DMS153 treated with DMSO at 0.1 percent for 48 hours (cell line): ENCODE measurements around the gene LGALSL.
A peak's percentile ranks its signal among the peaks of the same experiment; 100 is the strongest.

Source experiments
- DNase-seq: peaks from one replicate; lab custom pipeline; 2025; ENCODE audit not compliant: unreplicated experiment; lab: John Stamatoyannopoulos, UW

The LGALSL gene

DNA sequence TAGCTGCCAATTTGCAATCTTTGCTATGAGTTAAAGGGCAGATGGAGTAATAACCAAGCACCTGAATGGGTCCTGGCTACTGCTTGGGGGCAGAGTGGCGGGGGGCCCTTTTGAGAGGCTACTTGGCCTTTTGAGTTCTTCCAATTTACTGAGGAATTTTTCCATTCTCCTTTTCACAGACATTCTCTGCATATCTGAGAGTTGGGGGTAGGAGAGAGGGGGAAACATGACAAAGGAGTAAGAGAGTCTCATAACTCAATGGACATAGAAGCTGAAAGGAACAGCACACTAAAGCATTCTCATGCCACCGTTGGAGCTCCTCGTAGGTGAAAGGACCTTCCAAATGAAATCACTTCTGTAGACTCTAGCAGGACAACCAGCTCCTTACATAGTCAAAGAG, 16.1 kb downstream of the LGALSL start:
- DNase-seq = no peak

DNA sequence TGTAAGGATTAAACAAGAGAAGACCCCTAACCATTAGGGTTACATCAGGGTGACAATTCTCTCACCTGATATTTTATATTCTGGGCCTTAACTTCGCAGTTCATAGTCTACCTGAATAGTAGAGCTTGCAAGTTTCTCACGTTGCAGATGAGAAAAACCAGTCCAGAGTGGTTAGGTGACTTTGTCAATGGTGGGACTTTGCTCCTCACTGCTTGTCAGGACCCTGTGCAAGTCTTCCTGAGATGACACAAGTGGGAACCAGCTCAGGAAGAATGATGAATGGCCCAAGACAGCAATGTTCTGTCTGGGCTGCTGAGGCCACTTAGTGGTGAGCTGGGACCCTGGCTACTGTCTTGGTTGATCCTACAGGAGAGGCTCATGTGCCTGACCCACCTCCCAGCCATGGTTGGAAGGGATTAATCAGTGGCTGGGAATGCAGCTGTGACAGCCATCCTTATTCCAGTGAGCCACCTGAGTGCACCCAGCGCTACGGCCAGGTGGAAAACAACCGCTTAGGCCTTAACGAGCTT, 16.9 kb downstream of the LGALSL start:
- no peak for DNase-seq

DNA sequence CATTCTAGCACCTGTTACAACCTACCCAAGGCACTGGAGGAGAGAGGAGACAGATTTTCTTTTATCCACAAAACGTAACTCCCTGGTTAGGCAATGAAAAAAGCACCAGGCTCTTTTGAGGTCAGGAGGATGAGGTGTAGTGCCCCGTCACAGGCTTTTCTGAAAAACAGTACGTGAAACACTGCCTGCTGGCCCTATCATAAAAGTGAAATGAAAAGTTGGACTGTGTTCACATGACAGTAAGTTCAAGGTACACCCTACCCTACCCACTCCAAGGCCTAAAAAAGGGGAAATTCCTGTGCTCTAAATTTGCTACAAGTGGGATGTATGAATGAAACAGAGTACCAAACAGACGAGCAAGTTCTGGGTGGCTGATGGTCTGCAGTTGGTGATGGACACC, 17.6 kb downstream of the LGALSL start:
- no peak for DNase-seq

DNA sequence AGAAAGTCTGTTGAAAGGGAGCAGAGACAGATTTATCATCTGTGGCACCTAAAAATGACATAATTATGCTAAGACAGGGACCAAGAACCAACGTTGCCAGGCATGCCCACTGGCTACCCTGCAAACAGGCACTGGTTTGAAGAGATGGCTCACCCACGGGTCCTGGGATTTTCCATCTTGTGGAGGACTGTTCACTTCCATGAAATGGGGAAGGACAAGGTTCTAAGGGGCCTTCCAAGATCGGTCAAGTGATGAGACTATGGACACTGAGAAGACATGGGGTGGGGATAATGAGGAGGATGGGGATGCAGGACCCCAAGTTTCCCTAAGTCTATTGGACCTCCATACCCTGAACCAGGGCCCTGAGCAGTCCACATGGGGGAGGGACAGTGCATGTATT, 18.9 kb downstream of the LGALSL start:
- no peak for DNase-seq

DNA sequence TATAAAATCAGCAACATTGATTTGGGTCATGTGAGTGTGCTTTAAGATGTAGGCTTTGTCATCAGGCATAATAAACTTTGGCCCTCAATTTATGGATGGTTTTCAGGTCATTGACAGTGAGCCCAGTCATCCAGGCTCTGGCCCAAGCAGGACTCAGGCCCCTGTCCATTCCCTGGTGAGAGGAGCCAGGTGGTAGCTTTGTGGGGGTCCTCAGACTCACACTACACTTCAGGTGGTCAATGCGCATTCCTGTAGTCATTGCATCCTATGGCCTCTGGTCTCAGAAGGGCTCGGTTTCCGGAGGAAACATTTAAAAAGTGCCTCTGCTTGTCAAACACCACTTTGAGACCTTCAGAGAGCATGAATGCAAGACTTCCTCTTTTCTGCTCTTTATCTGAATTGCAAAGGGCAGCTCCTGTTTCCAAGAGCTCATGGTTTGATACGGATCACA, 20.2 kb downstream of the LGALSL start:
- DNase-seq = no peak

DNA sequence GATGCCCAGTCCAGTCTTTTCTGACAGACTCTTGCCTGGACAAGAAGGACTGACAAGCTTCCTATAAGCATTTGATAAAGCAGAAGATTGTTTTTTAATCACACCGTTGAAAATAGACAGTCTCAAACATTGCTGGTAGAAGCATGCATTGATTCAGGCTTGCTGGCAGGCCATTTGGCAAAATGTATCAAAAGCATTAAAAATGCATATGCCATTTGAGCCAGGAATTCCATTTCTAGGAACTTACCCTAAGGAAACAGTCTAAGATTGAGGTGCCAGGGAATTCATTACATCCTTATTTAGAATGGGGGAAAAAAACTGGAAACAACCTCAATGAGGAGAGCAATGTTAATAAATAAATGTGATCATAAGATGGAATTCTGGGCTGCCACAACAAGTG, 20.7 kb downstream of the LGALSL start:
- DNase-seq = no peak

DNA sequence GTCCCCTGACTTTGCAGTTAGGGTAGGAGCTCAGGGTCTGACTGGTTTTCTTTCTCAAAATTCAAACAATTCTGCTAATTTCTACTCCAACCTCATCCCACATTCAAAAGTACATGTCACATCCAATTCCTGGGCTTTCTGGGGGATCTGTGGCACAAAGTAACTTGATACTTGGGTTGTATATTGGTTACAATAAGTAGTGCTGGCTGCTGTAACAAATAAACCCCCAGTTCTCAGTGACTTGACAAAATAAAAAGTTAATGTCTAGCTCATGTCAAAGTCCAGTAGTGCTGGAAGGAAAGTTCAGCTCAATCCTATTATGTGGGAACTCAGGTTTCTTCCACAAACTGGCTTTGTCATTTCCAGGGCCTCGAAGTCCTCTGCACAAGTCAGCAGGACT, 23.1 kb downstream of the LGALSL start:
- DNase-seq = no peak

DNA sequence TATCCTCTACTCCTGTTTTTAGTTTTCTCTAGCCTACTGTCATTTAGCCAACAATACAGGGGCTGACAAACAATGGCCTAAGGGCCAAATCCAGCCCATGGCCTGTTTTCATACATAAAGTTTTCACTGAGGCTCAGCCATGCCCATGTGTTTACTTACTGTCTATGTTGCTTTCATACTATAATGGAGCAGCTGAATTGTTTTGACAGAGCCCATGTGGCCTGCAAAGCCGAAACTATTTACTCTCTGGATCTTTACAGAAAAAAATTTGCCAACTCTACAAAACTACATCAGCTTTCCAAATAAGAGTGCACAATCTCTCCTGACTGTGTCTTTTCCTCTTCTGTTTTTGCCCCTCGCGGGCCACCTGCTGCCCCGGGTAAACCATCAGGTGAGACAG, 24.0 kb downstream of the LGALSL start:
- peak; percentile 10 for DNase-seq

DNA sequence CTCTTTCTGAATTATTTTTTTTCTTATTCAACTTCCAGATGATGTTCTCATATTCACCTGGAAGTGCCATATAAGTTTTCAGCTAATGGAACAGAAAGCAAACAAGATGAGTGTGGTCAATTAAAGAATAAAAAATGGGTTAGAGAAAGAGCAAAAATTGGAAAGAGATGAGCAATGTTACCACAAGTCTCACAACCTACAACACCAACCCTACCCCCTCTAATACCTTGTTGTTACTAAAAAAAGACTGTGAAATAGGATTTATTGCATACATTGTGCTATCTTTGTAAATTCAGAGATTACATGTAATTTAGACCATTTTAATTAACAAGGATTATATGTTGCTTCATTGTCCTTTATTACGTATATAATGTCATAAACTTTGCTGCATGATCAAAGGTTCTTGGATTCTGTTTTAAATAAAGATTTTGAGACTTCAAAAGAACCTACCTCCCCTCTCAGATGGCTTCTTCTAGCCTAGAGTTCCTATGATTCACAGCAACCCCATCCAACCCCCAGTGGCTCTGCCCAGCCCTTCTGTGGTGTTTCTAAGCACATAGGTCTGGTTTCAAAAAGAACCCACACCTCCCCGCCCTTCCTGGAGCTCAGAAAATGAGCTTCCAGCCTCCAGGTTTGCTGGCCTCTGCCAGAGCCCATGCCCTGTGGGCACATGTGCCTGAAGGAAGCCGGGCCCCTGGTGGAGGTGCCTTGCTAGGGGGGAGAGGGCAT, 24.7 kb downstream of the LGALSL start:
- no peak for DNase-seq

DNA sequence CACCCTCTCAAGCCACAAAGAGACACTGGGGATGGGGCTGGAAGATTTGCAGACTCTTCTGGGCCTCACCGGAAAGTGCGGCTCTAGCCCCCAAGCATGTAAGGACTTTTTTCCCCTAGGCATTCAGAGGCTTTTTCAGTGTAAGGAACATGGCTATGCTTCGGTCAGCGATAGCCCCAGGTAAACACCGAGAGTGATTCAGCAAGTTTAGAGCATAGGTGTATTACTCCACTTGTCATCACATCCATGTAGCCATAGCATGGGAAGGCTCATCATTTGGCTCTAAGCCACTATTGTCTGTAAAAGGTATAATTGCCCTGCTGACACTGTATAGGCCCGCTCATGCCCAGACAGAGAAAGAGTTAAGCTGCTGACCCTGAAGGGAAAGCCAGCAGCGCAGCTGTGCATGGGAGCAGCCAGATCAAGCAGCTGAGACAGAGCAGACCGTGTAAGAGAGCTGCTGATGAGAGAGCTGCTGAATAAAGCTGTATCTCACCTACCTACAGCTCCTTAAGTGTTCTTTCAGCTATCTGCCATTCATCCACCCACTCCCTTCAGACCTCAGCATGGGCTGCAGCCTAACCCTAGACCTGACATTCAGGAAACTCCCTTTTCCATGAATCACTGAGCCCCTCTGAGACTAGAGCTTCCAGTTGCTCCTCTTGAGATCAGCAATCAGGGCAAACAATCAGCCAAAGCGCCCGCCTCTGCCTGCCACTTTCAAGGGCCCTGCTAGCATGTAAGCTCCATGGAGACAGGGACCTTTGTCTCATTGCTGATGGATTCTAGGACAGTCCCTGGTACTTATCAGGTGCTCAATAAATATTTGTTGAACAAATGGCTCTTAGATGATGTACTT, 25.5 kb downstream of the LGALSL start:
- DNase-seq = no peak

DNA sequence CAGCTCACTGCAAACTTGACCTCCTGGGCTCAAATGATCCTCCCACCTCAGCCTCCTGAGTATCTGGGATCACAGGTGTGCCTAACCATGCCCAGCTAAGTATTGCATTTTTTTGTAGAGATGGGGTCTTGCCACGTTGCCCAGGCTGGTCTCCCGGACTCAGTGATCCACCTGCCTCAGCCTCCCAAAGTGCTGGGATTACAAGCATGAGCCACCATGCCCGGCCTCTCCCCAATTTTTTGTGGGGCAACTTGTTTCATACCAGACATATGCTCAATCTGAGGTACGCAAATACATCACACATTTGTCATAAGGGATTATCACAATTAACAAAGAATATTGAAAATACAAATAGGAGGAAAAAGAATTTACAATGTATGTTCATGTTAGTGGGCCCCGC, 27.7 kb downstream of the LGALSL start:
- DNase-seq = no peak

DNA sequence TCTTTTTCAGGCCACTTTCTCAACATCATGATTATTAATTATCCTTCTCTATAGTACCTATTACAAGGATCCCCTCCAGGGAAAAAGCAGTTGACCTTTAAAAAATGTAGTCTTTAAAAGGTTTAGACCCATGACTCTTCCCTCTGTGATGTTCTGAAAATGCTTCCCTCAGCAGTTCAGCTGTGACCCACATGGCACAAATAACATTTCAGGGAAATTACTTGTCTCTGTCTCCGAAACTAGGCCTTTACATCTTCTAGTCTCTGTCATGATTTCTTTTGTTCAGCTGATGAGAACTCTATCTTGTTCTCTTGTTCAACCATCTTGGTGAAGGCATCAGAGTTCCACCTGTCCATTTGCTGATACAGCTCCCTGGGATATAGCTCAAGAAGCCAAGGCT, 28.3 kb downstream of the LGALSL start:
- DNase-seq = no peak

DNA sequence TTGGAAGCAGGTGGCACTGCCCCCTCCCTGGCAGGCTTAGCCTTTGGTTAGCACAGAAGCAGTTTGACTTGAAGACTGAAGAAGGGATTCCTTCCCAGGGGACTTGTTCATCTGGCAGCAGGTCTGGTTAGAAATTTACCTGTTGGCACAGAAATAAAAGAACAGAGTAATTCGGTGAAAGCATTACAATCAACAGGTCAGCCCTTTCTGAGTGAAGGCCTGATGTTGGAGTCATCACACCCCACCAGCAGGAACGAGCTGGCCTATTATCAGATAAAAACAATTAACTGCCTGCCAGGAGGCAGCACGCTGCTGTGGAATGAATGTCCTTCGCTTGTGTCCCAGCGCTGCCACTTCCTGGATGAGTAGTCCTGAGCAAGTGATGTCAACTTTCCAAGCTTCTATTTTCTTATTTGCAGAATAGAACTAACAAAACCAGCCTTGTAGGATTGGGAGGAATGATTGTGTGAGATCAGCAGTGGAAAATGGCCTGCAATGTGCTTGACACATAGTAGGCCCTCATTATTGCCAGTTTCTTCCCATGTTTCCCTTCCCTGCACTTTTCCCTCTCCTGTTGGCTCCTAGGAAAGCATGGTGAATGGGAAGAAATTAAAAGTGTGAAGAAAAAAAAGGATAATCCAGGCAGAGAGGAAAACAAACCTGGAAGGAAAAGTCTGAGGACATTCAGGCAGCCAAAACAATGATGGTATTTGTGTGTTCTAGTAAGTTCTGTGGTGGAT, 29.0 kb downstream of the LGALSL start:
- peak; percentile 9 for DNase-seq

DNA sequence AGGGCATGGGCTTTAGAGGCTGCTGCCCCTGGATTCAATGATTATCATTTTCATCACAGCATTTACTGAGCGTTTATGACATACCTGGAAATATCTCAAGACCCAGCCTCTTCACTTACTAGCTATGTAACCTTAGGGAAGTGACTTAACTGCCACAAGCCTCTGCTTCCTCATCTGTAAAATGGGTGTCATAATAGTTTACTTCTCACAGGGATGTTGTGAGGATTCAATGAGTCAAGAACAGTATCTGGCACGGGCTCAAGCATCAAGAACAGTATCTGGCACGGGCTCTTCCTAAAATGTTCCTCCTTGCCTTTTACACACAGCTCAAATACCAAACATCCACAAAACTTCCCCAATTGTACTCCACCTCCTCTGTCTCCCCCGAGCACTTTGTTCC, 31.4 kb downstream of the LGALSL start:
- no peak for DNase-seq

DNA sequence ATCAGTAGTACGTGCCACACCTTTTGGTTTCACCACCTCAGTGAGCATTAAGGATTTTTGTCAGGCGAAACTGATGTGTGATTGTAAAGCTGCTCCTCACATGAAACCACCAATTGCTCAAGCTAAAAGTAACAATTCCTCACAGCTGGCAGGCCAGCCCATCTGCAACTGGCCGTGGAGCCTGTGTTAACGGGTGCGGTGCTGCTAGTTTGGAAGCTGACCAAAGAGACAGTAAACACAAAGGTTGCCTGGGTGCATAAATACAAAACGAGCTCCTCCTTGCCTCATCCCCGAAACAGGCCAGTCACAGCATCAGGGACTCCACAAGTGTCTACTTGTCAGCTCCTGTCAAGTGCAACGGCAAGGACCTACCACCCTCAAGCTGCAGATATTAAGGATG, 32.0 kb downstream of the LGALSL start:
- peak; percentile 36 for DNase-seq

DNA sequence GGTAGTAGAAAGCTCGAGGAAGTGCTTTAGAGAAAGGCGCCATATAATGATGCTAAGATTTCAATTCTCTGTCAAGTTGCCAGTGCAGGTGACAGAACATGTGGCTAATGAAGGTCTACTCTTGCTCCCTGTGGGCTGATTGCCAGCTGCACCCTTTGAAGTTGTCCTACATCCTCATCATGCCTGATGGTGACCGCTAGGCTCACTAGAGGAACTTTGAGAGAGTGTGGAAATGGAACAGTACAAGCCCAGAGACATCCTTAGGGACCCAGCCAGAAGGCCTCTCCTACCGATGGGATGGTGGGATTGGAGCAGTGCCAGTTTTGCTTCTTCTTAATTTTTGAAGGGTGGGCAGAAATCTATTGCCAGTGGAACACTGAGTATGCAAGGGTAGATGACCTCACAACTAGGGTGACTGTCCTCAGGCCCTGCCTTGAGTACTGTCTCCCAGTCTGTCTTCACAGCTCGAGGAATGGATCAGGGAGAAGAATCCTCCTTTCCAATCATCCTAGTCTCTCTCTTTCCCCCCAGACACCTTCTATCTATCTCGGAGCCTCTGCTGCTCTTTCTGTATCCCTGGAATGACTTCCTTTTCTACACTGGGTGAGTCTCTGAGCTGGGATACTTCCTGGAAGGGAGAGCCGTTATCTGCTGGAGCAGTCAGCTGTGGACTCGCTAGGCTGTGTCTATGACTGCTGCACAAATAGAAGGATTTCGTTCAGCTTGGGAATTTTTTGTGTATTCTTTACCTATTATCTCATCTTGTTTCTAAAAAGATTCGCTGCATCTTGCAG, 33.5 kb downstream of the LGALSL start:
- DNase-seq = peak; percentile 77

DNA sequence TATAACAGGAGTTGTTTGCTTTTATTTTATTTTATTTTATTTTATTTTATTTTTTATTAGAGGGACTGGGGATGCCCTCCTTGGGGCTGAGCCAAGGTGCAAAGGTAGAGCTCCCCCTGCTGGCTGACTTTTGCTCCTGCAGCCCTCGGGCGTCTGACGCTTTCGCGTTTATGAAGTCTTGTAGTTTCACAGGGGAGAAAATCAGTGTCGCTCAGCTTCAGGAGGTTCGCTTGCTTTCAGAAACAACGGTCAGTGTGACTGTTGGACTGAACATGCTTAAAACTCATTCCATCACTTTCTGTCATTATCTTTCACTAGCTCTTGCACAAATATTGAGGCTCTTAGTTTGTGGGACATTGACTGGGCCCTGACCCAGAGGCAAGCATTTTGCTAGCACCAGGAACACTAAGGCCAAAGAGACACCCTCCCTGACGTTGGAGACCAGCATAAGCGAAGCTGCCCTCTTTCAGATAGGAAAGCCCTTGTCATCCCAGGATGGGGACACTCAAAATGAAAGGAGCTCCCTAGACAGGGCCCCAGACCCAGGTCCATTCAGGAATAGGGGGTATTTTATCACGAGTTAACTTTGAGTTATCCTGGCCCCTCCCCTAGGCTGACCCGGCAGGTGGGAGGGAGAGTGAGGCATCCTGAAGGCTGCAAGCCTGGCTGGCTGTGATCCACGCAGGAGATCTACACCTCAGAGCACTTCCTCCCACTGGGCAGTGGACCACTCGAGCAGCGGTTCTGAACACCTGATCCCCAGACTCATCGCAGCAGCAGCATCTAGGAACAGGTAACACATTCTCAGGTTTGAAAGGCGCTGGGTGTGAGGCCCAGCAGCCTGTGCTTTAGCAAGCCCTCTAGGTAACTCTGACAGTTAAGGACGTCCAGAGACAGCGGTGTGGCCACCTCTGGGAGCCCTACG, 34.4 kb downstream of the LGALSL start:
- DNase-seq = peak; percentile 77

DNA sequence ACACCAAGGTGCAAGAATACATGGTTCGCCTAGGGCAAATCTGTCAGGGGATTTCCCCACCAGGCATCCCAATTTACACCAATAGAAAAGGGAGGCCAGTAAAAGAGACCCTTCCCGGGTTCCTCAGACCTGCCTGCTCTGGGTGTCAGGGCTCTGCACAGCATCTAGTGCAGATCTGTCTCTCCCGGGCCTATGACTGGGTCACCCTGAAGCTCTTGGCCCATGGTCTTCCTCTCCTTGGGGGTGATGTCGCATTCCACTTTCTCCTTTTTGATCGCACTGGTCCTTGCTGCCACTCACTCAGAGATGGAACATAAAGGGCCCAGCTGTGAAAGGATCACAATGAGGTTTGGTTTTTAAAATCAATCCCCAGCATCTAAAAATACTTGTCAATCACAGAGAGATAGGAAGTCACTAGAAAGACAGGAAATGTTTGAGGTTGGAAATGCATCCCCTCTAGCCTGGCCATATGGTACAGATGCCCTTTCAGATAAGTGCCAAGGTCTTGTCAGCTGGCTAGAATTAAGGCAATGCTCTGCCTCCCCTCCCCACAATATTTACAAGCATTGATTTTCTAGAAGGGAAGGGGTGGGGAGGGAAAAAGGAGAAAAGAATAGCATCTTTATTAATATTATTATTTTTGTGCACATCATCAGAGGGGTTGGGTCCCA, 35.3 kb downstream of the LGALSL start:
- DNase-seq = no peak

DNA sequence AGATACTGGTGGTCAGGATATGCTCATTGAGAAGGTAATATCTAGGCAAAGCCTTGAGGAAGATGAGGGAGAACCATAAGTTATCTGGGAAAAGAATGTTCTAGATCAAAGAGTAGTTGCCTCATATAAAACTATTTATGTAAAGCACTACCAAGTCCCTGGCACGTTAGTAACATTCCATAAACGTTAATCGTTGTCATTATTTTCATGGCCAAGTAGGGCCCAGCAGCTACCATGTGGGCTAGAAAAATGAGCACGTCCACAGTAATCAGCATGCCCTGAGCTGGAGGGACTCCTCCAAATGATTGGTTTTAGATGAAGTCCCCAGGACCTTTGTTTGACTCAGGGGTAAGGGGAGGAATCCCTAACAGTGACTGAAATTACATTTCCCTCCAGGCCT, 37.5 kb downstream of the LGALSL start:
- no peak for DNase-seq
